ENCODE data around the gene CYP4F3.
"Not testable (repeated sequence)": the region's sequence is repeated elsewhere in the genome, so short reads cannot be mapped to it uniquely, and the experiment has no call there.

The CYP4F3 gene

DNA sequence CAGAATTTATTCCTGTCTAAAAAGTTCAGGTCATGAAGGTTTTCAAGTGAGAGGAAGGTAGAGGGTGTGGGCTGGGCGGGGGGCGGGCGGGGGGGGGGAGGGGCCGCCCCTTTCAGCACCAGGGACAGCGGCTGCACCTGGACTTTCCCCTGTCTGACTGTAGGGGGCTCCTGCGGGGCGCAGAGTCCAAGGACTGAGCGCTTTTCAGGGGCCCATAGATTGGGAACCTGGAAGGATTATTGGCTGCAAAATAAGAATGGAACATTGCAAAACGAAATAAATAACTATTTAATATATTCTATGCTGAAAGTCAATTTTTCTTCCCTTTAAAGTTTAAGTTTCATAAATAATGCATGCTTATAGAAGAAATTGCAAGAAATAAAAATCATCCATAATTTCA lies 8.9 kb upstream of the CYP4F3 start:
- DNase-seq (ENCODE audit: low read depth), result no peak

- no peak for DNase-seq (ENCODE audit: low read depth)
Measured at GRCh38 chr19:15633082-15633835, 7.4 kb upstream of the CYP4F3 start.

DNA sequence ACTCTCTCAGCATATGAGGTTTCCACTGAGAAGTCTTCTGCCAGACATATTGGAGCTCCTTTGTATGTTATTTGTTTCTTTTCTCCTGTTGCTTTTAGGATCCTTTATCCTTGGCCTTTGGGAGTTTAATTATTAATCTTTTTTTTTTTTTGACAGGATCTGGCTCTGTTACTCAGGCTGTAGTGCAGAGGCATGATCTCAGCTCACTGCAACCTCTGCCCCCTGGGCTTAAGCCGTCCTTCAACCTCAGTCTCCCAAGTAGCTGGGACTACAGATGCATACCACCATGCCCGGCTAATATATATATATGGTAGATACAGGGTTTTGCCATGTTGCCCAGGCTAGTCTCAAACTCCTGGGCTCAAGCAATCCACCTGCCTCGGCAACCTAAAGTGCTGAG lies 6.6 kb upstream of the CYP4F3 start:
- DNase-seq (ENCODE audit: low read depth), result no peak

GRCh38 chr19:15635016-15635805 lies 5.5 kb upstream of the CYP4F3 start:
- no peak for DNase-seq (ENCODE audit: low read depth)

- DNase-seq (ENCODE audit: low read depth), result no peak
Measured at GRCh38 chr19:15636026-15636425, 4.7 kb upstream of the CYP4F3 start.

- DNase-seq (ENCODE audit: low read depth), result no peak
Measured at GRCh38 chr19:15639596-15639995, 1.1 kb upstream of the CYP4F3 start.

- no peak for DNase-seq (ENCODE audit: low read depth)
Measured at GRCh38 chr19:15640904-15641597, 354 bp downstream of the CYP4F3 start.

GRCh38 chr19:15641901-15642491 lies 1.3 kb downstream of the CYP4F3 start:
- DNase-seq (ENCODE audit: low read depth), result no peak

DNA sequence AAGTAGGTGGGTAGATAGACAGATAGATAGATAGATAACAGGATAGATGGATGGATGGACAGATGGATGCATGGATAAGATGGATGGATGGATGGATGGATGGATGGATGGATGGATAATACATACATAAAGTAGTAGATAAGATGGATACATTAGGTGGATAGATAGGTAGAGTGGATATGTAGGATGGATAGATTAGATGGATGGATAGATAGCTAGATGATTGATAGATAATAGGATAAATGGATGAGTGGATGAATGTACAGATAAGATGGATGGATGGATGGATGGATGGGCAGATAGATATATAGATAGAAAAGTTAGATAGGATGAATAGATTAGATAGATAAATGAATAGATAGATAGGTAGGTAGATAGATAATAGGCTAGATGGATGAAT lies 2.1 kb downstream of the CYP4F3 start:
- no peak for DNase-seq (ENCODE audit: low read depth)

DNA sequence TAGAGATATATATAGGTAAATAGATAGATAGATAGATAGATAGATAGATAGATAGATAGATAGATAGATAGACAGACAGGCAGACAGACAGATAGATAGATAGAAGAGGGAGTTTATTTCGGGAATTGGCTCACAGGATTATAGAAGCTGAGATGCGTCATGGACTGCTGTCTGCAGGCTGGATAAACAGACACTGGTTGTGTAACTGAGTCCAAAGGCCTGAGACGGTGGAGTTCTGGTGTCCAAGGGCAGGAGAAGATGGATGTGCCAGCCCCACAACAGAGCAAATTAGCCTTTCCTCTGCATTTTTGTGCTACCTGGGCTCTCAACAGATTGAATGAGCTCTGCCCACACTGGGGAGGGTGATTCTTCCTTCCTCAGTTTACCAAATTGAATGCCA lies 2.7 kb downstream of the CYP4F3 start:
- no peak for DNase-seq (ENCODE audit: low read depth)

DNA sequence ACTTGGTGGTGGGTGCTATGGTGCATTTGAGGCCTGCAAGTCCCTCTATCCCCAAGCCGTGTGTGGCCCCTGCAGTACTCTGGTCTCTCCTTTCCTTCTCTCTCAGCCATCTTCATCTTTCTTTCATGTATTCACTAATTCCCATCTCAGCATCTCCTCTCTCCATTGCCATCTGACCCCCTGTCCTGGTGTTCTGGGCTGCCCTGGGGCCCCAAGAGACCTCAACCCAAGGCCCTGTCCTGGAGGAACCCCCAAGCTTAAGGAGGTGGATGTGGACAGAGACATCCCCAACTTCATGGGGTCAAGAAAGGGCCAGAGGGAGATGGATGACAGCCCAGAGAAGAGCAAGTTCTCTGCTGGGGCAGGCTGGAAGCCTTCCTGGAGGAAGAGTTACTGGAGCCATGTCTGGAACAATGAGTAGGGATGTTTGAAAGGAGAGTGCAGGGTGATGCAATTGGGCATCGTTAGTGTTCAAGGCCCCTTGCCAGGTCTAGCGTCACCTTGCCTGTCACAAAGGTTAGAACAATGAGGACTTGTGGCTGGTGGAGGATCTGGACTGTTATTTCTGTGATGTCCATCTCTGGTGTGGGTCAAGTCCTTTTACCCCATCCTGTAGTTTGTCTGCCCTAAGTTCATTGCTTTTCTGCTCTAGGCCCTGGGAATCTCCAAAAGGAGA lies 3.5 kb downstream of the CYP4F3 start:
- no peak for DNase-seq (ENCODE audit: low read depth)

GRCh38 chr19:15644816-15645215 lies 4.1 kb downstream of the CYP4F3 start:
- DNase-seq (ENCODE audit: low read depth), result no peak

GRCh38 chr19:15649526-15649925 lies 8.8 kb downstream of the CYP4F3 start:
- DNase-seq (ENCODE audit: low read depth), result no peak

DNA sequence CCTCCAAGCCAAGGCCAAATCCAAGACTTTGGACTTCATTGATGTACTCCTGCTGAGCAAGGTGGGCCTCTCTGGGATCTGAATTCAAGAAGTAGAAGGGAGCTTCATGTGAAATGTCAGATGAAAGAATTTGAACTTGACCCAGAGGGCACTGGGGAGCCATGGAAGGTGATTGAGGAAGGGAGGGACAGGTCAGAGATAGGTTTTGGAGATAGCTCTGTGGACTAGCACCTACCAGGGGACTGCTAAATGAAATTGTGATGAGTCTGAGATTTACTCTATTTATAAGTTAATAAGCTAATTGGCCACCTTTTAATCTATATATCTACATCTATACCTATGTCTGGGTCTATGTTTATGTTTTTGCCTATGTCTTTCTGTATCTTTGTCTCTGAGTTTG lies 9.4 kb downstream of the CYP4F3 start:
- not testable (repeated sequence) for DNase-seq (ENCODE audit: low read depth)

DNA sequence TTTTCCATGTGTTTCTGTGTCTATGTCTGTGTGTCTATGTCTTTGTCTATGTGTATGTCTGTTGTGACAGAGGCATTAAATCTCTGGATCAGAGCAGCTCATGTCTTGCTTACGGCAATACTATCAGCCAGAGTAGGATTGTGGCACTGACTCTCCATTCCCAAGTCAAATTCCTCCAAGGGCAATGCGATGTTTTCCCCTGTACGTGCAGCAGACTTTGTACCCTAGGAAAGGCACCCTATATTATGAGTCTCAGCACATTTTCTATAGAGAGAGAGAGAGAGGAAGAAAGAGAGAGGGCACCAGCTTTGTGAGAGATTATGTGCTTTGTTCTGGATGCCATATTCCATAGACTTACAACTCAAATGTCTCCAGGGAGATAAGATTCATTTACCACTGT lies 11.1 kb downstream of the CYP4F3 start:
- DNase-seq (ENCODE audit: low read depth), result no peak

DNA sequence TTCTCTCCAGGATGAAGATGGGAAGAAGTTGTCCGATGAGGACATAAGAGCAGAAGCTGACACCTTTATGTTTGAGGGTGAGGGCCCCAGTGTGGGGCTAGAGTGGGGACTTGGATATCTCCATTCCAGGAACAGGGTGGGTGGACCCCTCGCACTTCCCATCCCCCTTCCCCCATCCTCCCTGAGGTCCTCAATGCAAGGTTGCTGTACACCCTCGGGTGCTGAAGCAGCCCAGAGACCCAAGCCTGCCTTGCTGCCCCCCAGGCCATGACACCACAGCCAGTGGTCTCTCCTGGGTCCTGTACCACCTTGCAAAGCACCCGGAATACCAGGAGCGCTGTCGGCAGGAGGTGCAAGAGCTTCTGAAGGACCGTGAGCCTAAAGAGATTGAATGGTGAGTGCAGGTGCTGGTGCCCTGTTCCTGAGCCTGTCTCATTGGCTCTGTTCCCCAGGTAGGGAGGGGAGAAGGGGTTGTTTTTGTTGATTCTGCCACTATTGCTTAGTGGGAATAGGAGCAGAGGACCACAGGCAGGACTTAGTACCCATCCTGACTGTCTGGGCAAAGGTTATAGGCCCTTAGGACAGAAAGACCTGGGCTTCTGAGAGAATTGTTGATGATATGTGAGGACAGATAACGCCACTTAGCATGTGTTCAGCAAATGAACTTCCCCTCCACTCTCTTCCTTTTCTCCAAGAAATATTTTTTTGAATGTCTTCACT lies 12.0 kb downstream of the CYP4F3 start:
- DNase-seq (ENCODE audit: low read depth), result no peak

GRCh38 chr19:15656467-15656866 lies 15.8 kb downstream of the CYP4F3 start:
- DNase-seq (ENCODE audit: low read depth), result no peak

- no peak for DNase-seq (ENCODE audit: low read depth)
Measured at GRCh38 chr19:15663247-15663646, 22.6 kb downstream of the CYP4F3 start.

DNA sequence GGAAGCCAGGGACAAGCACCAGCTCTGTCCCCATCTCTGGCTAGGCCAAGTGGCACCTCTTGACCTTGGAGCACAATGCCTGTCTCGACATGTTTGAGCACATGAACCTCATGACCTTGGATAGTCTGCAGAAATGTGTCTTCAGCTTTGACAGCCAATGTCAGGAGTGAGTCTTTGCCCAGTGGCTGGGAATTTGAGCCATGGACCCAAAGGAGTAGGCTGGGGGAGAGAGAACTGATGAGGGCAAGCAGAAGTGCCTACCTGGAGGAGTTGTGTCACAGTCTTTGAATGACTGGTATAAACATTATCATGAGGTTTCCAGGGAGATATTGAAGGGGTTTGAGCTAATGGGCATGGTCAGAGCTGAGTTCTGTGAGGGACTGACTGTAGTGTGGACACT lies 25.5 kb downstream of the CYP4F3 start:
- DNase-seq (ENCODE audit: low read depth), result no peak

GRCh38 chr19:15666883-15667282 lies 26.2 kb downstream of the CYP4F3 start:
- no peak for DNase-seq (ENCODE audit: low read depth)

- no peak for DNase-seq (ENCODE audit: low read depth)
Measured at GRCh38 chr19:15669440-15669839, 28.7 kb downstream of the CYP4F3 start.
